ENCODE measurements around the gene IL24.

- TF ChIP-seq CTCF (optimal IDR thresholded peaks at IDR 0.05 in 1 of 3, IDR thresholded peaks at IDR 0.05 in 1 of 3, conservative IDR thresholded peaks at IDR 0.05 in 1 of 3; ENCODE audit: extremely low read depth in 1 of 3, insufficient read depth in 2 of 3, low read length in 3 of 3) (peak; percentile 67 to 90 (median 87)), EZH2 (IDR thresholded peaks at IDR 0.05; ENCODE audit: low read length) (no peak)
These were observed 15.3 kb downstream of the IL24 start for GRCh38 chr1:206912445-206913095.
